SKM-1 (cell line): Measurements from ENCODE around the gene TRAPPC2L.
"Not testable (repeated sequence)": the region's sequence is repeated elsewhere in the genome, so short reads cannot be mapped to it uniquely, and the experiment has no call there.

ENCODE experiments used
- DNase-seq: peaks from one replicate; lab custom pipeline; 2025; ENCODE audit not compliant: unreplicated experiment; lab: John Stamatoyannopoulos, UW

Gene TRAPPC2L

GRCh38 chr16:88888461-88889387, 31.8 kb downstream of the TRAPPC2L start:
- no peak for DNase-seq

DNA sequence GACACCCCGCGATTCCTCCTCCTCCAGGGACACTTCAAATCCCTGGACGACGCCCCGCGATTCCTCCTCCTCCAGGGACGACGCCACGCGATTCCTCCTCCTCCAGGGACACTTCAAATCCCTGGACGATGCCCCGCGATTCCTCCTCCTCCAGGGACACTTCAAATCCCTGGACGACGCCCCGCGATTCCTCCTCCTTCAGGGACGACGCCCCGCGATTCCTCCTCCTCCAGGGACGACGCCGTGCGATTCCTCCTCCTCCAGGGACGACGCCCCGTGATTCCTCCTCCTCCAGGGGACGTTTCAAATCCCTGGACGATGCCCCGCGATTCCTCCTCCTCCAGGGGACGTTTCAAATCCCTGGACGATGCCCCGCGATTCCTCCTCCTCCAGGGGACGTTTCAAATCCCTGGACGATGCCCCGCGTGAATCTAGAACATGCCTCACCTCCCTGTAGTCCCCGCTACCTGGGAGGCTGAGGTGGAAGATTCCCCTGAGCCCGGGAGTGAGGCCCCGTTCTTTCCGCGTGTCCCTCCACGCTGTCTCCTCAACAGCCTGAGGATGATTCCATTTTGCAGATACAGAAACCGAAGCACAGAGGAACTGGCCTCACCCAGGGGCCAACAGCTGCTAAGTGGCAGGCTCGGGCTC, 32.9 kb downstream of the TRAPPC2L start:
- DNase-seq, result not testable (repeated sequence)

DNA sequence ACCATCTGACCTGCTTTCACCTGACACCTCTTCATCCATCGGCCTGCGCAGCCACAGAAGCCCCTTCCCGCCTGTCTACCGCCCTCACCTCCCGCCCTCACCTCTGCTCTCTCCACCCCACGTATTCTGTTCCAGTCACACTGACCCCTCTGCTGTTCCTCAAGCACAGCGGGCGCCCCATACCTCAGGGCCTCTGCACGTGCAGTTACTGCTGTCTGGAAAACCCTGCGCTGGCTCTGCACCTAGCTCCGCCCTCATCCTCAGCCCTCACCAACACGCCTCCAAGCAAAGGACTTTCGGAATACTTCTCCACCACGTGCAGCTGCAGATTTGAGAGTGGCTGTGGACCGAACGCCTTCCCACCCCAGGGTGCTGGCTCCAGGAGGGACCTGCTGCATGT, 34.2 kb downstream of the TRAPPC2L start:
- no peak for DNase-seq

- no peak for DNase-seq
Observed at GRCh38 chr16:88892065-88892464, 35.1 kb downstream of the TRAPPC2L start.

DNA sequence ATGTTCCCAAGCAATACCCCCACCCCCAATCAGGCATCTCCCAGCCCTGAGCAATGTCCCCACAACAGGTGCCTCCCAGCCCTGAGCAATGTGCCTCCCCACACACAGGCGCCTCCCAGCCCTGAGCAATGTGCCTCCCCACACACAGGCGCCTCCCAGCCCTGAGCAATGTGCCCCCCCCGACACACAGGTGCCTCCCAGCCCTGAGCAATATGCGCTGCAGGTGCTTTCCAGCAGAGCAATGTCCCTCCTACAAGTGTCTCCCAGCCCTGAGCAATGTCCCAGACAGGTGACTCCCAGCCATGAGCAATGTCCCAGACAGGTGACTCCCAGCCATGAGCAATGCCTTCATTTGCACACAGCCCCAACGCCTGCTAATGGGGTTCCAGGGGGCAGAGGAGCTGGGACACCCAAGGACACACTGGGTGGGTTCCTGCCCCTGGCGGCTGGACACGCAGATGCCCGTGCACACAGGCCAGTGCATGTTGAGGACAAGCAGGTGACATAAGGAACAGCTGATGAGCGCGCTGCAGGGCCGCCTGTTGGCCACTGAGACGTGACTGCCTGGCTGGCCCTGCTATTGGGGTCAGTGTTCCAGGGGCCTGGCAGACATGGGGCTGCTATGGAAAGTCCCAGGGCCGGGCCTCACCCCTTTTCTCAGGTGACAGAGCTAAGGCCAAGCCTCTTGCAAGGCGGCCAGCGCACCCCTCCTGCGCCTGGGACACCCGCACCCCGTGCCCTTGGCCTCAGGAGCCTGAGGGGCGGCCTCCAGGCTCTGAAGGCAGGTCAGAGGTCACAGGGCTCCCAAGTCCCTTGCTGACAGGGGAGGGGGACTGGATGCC, 36.4 kb downstream of the TRAPPC2L start:
- no peak for DNase-seq

DNA sequence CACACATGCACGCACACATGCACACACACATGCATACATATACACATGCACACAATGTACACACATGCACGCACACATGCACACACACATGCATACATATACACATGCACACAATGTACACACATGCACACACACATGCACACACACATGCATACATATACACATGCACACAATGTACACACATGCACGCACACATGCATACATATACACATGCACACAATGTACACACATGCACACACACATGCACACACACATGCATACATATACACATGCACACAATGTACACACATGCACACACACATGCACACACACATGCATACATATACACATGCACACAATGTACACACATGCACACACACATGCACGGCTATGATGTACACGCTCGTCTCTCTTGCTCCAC, 37.3 kb downstream of the TRAPPC2L start:
- DNase-seq, result not testable (repeated sequence)

- no peak for DNase-seq
Observed at GRCh38 chr16:88894681-88895300, 37.9 kb downstream of the TRAPPC2L start.

- no peak for DNase-seq
Observed at GRCh38 chr16:88895335-88895734, 38.4 kb downstream of the TRAPPC2L start.

DNA sequence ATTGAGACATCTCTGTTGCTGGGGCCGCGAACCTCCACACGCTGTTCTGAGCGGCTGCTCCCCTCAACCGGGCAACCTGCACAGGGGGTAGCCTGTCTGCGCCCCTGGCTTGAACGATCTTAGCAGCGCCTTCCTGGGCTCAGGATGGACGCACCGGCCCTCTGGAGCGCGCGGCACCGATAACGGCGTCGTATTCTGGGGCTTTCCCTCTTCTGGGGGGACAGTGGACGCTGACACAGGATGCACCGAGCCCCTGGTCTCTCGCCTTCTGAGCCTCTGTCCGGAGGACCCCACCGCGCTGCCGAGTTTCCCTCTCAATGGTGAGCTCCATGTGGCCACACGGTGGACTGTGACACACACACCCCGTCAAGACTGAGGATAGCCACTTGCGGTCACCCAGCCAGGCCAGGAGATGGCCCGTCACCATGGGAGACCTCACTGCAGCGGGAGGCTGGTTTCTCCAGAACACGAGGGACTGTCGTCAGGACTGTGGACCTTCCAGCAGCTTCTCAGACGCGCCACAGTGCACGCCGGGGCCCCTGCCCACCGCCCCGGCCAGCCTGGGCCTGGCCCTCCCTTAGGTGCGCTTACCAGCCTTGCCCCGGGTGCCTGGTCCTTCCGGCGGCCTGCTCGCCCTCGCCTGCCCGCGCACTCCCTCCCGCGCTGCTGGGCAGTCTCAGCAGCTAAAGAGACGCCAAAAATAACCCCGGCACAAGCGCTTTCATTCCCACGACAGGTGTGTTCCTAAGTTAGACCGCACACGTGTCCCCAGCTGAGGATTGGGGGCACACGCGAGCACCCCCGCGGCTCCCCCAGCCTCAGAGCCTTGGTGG, 39.5 kb downstream of the TRAPPC2L start:
- DNase-seq, result no peak

DNA sequence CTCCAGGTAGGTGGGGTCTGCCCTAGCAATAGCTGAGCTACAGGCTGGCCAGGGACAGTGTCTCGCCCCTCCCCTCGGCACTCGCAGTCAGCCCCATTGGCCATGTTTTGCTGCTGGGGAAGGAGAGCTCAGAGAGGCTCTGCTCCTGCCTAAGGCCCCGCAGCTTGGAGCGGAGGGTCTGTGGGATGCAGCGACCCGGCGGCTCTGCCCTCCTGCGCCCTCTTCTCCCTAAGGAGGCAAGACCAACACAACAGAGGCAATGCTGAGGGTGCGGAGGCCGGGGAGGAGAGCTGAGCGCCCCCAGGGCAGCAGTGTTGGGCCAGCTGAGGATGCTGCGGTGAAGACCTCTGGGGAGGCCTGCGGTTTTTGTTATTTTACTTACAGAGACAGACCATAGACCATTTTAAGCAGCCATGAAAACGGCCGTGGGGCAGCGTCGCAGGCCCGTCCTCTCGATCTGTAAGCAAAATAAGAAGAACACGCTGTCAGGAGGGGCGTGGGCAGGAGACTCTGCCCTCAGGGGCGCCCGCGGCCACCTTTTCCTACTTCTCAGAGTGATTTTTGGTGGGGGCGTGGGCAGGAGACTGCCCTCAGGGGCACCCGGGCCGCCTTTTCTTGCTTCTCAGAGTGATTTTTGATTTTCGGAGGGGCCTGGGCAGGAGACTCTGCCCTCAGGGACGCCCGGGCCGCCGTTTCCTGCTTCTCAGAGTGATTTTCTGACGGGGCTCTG, 40.9 kb downstream of the TRAPPC2L start:
- no peak for DNase-seq

DNA sequence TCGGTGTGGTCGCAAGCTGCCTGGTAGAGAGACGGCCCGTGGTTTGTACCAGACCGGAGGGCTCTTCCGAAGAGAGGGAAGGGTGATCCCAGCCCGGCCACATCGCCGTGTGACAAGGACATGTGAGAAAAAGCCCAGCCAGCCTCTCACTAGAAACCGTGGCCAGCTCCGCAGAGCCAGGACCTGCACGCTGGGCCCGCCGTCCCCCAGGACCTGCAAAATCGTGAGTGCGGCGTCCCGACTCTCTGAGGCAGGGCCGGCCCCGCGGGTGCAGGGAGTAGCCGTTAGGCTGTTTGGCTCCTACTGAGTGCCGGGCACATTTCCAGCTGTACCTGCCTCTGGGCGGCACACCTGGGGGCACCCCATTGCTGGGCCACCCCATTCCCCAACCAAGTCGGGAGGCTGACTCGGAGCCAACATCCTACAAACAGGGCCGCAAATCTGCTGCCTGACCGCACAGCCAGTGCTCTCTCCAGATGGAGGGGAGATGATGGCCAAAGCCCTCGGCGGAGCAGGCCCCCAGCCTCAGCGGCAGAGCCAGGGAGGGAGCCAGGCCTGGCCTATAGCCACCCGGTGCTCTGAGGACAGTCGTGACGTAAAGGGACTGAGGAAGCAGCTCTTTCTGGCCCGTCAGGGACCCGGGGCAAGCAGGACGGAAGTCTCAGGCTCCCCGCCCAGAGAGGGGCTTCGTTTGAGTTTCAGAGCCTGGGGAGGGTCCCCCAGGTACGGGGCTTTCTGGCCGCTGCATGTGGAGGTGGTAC, 43.2 kb downstream of the TRAPPC2L start:
- no peak for DNase-seq

DNA sequence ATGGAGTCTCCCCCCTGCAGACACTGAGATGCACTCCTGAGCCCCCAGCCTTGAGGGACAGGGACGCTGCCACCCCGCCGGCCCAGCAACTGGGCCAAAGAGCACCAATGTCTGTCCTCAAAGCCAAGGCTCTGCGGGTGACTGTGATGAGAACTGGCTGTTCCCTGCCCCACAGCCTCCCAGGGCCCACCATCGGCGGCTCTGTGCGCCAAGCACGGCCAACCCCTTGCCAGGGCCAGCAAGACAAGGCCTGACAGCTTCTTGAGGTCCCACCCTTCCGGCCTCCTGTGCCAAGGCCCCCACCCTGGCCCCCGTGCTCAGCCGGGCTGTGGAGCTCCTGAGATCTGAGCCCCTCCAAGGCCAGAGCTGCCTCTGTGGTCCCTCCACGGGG, 43.7 kb downstream of the TRAPPC2L start:
- no peak for DNase-seq

GRCh38 chr16:88901718-88902337, 44.9 kb downstream of the TRAPPC2L start:
- DNase-seq, result no peak

- DNase-seq, result no peak
Observed at GRCh38 chr16:88902744-88903143, 45.8 kb downstream of the TRAPPC2L start.

DNA sequence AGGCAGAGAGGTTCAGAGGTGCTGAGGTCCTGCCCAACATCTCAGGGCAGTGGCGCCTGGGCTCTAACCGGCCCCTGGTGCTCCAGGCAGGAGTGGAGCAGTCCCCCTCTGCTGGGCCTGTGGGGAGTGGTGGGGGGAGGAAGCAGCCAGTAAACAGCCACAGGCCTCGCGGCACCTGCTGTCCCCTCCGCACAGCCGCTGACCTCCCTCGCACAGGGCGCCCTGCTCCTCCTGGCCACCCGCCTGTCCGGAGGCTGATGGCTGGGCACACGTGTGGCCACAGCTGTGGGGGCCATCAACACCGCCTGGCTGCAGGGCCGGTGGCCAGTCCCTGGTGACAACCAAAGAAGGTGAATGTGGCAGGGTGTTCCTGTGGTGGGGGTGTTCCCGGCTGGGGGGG, 46.3 kb downstream of the TRAPPC2L start:
- no peak for DNase-seq

- DNase-seq, result no peak
Observed at GRCh38 chr16:88904676-88905365, 47.9 kb downstream of the TRAPPC2L start.

DNA sequence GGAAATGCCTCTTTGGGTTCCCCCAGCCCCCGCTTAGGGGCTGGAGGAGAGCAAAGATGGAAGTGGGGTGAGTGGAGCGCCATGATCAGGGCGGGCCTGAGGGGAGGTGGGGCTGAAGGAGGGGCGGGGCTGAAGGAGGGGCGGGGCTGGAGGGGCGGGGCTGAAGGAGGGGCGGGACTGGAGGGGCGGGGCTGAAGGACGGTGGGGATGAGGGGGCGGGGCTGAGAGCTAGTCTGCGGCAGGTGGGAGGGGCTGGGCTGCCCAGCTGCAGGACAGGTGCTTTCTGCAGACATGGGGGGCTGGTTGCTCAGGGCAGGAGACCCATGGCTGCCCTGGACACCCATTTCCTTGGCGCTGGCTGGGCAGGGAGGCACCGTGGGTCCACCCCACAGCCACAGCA, 48.6 kb downstream of the TRAPPC2L start:
- DNase-seq, result no peak

GRCh38 chr16:88906020-88906419, 49.1 kb downstream of the TRAPPC2L start:
- no peak for DNase-seq
